Neuronal stem cell (in vitro differentiated cells): ENCODE results near the gene SIK1.
"Not testable (repeated sequence)": the region's sequence is repeated elsewhere in the genome, so short reads cannot be mapped to it uniquely, and the experiment has no call there.

ENCODE experiments used
- DNase-seq: peaks from one replicate; pipeline ENCODE4 v3.0.0-alpha.2; 2013; ENCODE audit warnings: low spot score
- H2AFZ ChIP-seq: one replicate; pipeline ENCODE4 v1.6.1; 2013; ENCODE audit warnings: mild to moderate bottlenecking, low read length, inconsistent platforms
- H2AK5ac ChIP-seq: 2 replicates; pipeline ENCODE4 v1.6.1; 2013; ENCODE audit warnings: low read depth, mild to moderate bottlenecking, inconsistent platforms, low read length, moderate library complexity, mixed read lengths
- H2BK120ac ChIP-seq: 2 replicates; pipeline ENCODE4 v1.6.1; 2013; ENCODE audit warnings: low read depth, mild to moderate bottlenecking, inconsistent platforms, low read length, moderate library complexity, mixed read lengths
- H2BK12ac ChIP-seq: one replicate; pipeline ENCODE4 v1.6.1; 2013; ENCODE audit warnings: low read length, inconsistent platforms
- H2BK15ac ChIP-seq: 2 replicates; pipeline ENCODE4 v1.6.1; 2013; ENCODE audit warnings: mild to moderate bottlenecking, low read length, inconsistent platforms, mixed read lengths
- H2BK5ac ChIP-seq: one replicate; pipeline ENCODE4 v1.6.1; 2013; ENCODE audit warnings: inconsistent platforms, mild to moderate bottlenecking, low read length, moderate library complexity
- H3K14ac ChIP-seq: one replicate; pipeline ENCODE4 v1.6.1; 2013; ENCODE audit warnings: low read length, inconsistent platforms
- H3K18ac ChIP-seq: 2 replicates; pipeline ENCODE4 v1.6.1; 2013; ENCODE audit warnings: low read length, inconsistent platforms
- H3K23ac ChIP-seq: 2 replicates; pipeline ENCODE4 v1.6.1; 2013; ENCODE audit warnings: low read depth, mild to moderate bottlenecking, mixed read lengths, low read length, inconsistent platforms; ENCODE audit not compliant: poor library complexity
- H3K27ac ChIP-seq: replicated peaks from 3 replicates; pipeline ENCODE4 v1.5.1; 2013; ENCODE audit warnings: low read length, inconsistent platforms
- H3K27me3 ChIP-seq, 3 experiments: 2 replicates each; pipeline ENCODE4 v1.6.1; 2013; ENCODE audit warnings: low read length in 3 of 3, mild to moderate bottlenecking in 2 of 3, inconsistent platforms in 1 of 3, low read depth in 1 of 3, mixed read lengths in 1 of 3, moderate library complexity in 1 of 3; ENCODE audit not compliant: control insufficient read depth in 3 of 3, insufficient read depth in 3 of 3
- H3K36me3 ChIP-seq, 2 donors: replicated peaks in 1 of 2; 2 replicates each; pipeline ENCODE4 v1.6.1; 2013; ENCODE audit warnings: low read length in 2 of 2; ENCODE audit not compliant: control insufficient read depth in 2 of 2, insufficient read depth in 2 of 2
- H3K4ac ChIP-seq: 2 replicates; pipeline ENCODE4 v1.6.1; 2013; ENCODE audit warnings: inconsistent platforms, mild to moderate bottlenecking, low read length, moderate library complexity
- H3K4me1 ChIP-seq, 2 donors: 1 replicate in 1 of 2; 2 replicates in 1 of 2; pipeline ENCODE4 v1.6.1; 2013; ENCODE audit warnings: low read length in 2 of 2, low read depth in 1 of 2; ENCODE audit not compliant: control insufficient read depth in 2 of 2, insufficient read depth in 1 of 2
- H3K4me2 ChIP-seq: one replicate; pipeline ENCODE4 v1.6.1; 2013; ENCODE audit warnings: mild to moderate bottlenecking, low read length, inconsistent platforms; ENCODE audit not compliant: insufficient read depth, poor library complexity, severe bottlenecking
- H3K4me3 ChIP-seq, 2 donors: 2 replicates each; pipeline ENCODE4 v1.5.1; 2013; ENCODE audit warnings: low read length in 2 of 2, mild to moderate bottlenecking in 2 of 2, inconsistent platforms in 1 of 2, moderate library complexity in 1 of 2
- H3K79me1 ChIP-seq: one replicate; pipeline ENCODE4 v1.6.1; 2013; ENCODE audit warnings: low read depth, mild to moderate bottlenecking, inconsistent platforms, low read length, moderate library complexity
- H3K9ac ChIP-seq: one replicate; pipeline ENCODE4 v1.6.1; 2013; ENCODE audit warnings: mild to moderate bottlenecking, low read depth, low read length, inconsistent platforms; ENCODE audit not compliant: poor library complexity
- H3K9me3 ChIP-seq, 2 donors: replicated peaks in 1 of 2; 2 replicates each; pipeline versions ENCODE3 to v1.6.1; 2013; ENCODE audit warnings: low read length in 2 of 2, mild to moderate bottlenecking in 2 of 2, inconsistent platforms in 1 of 2, low read depth in 1 of 2, mixed read lengths in 1 of 2, moderate library complexity in 1 of 2; ENCODE audit not compliant: control insufficient read depth in 2 of 2, insufficient read depth in 1 of 2
- H4K8ac ChIP-seq: one replicate; pipeline ENCODE4 v1.6.1; 2013; ENCODE audit warnings: low read depth, mild to moderate bottlenecking, inconsistent platforms, low read length, moderate library complexity
- H4K91ac ChIP-seq: one replicate; pipeline ENCODE4 v1.6.1; 2013; ENCODE audit warnings: low read length, low read depth, mild to moderate bottlenecking, inconsistent platforms; ENCODE audit not compliant: poor library complexity
- WGBS, 2 donors: extraction: QIAGEN DNeasy Blood & Tissue Kit; methylation state at CpG; one replicate each; pipeline ENCODE4 v1.1.7; 2013; ENCODE audit warnings: missing lambda C conversion rate in 2 of 2, mixed read lengths in 1 of 2; ENCODE audit not compliant: insufficient read length in 2 of 2, insufficient replicate concordance in 1 of 2; ENCODE audit errors: extremely low coverage in 2 of 2; 5-methylcytosine and 5-hydroxymethylcytosine counted together

The SIK1 gene

GRCh38 chr21:43436272-43436671, 9.3 kb upstream of the SIK1 start:
- DNase-seq, H4K8ac ChIP-seq, H3K4me1 ChIP-seq, H2AFZ ChIP-seq, H3K4me2 ChIP-seq, H3K36me3 ChIP-seq, H3K18ac ChIP-seq, H3K9me3 ChIP-seq, H2BK120ac ChIP-seq, H2AK5ac ChIP-seq, H2BK12ac ChIP-seq, H3K14ac ChIP-seq, H4K91ac ChIP-seq, H3K9ac ChIP-seq, H2BK15ac ChIP-seq, H3K27me3 ChIP-seq, H3K4ac ChIP-seq, H3K79me1 ChIP-seq, H3K23ac ChIP-seq, H2BK5ac ChIP-seq, H3K4me3 ChIP-seq, H3K27ac ChIP-seq: not testable (repeated sequence)
- no CpG with 5 or more reads among the region's 9 CpGs for WGBS, 2 donors

- H4K91ac ChIP-seq, H3K4me3 ChIP-seq, H2AK5ac ChIP-seq, H3K4me2 ChIP-seq, H3K14ac ChIP-seq, DNase-seq, H3K36me3 ChIP-seq, H2AFZ ChIP-seq, H2BK12ac ChIP-seq, H3K79me1 ChIP-seq, H3K27me3 ChIP-seq, H4K8ac ChIP-seq, H2BK15ac ChIP-seq, H3K9me3 ChIP-seq, H3K18ac ChIP-seq, H3K27ac ChIP-seq, H2BK120ac ChIP-seq, H3K23ac ChIP-seq, H3K4me1 ChIP-seq, H3K4ac ChIP-seq, H2BK5ac ChIP-seq, H3K9ac ChIP-seq: not testable (repeated sequence)
- no CpG with 5 or more reads among the region's 12 CpGs for WGBS, 2 donors
These were observed 6.6 kb upstream of the SIK1 start for GRCh38 chr21:43433340-43434136.

- H3K14ac ChIP-seq, H2BK15ac ChIP-seq, H4K91ac ChIP-seq, H3K4ac ChIP-seq, H2AK5ac ChIP-seq, H4K8ac ChIP-seq, H3K4me2 ChIP-seq, H3K9me3 ChIP-seq, H3K18ac ChIP-seq, H2BK12ac ChIP-seq, H3K23ac ChIP-seq, H2BK120ac ChIP-seq, H3K27me3 ChIP-seq, H2AFZ ChIP-seq, H3K4me1 ChIP-seq, H3K27ac ChIP-seq, H2BK5ac ChIP-seq, H3K79me1 ChIP-seq, H3K36me3 ChIP-seq, H3K9ac ChIP-seq, H3K4me3 ChIP-seq, DNase-seq: not testable (repeated sequence)
- WGBS, 2 donors = no CpG with 5 or more reads among the region's 17 CpGs
These were observed 4.0 kb upstream of the SIK1 start for GRCh38 chr21:43430830-43431416.

- WGBS, 2 donors = no CpG with 5 or more reads among the region's 6 CpGs
- not testable (repeated sequence) for H2BK12ac ChIP-seq
These were observed 2.0 kb upstream of the SIK1 start for GRCh38 chr21:43428964-43429363.

More at GRCh38 chr21:43428964-43429363, 2.0 kb upstream of the SIK1 start:
- not testable (repeated sequence) for H2AK5ac ChIP-seq, H3K27me3 ChIP-seq, H3K9ac ChIP-seq, H3K14ac ChIP-seq, H2BK15ac ChIP-seq, DNase-seq, H3K36me3 ChIP-seq, H2BK5ac ChIP-seq, H3K4me1 ChIP-seq, H2AFZ ChIP-seq, H3K4me2 ChIP-seq, H4K91ac ChIP-seq, H3K23ac ChIP-seq, H3K4me3 ChIP-seq, H3K27ac ChIP-seq, H3K79me1 ChIP-seq, H3K9me3 ChIP-seq, H3K18ac ChIP-seq, H3K4ac ChIP-seq, H4K8ac ChIP-seq, H2BK120ac ChIP-seq
